ENCODE data around the gene NOL4L. TPM values are rescaled to one million over a fixed set of nuclear protein-coding genes. Genes with fewer than 3 reads are reported as not detected.

Gene NOL4L
- total RNA-seq: 10 to 100 TPM; 25.3 to 45.4 (median 34.9) TPM
- polyA plus RNA-seq: 1 to 10 TPM; 3.4 to 8.4 (median 4.2) TPM
- long read RNA-seq, donor 1, full-length matches to known transcripts: 1 of 29 reads
- long read RNA-seq, donor 1, partial matches to known transcripts: 22 of 29 reads
- long read RNA-seq, donor 1, other reads (novel, unspliced or antisense): 6 of 29 reads
- long read RNA-seq, donor 2, full-length matches to known transcripts: 5 of 5 reads
- long read RNA-seq, donor 2, partial matches to known transcripts: 0 of 5 reads
- long read RNA-seq, donor 2, other reads (novel, unspliced or antisense): 0 of 5 reads

DNA sequence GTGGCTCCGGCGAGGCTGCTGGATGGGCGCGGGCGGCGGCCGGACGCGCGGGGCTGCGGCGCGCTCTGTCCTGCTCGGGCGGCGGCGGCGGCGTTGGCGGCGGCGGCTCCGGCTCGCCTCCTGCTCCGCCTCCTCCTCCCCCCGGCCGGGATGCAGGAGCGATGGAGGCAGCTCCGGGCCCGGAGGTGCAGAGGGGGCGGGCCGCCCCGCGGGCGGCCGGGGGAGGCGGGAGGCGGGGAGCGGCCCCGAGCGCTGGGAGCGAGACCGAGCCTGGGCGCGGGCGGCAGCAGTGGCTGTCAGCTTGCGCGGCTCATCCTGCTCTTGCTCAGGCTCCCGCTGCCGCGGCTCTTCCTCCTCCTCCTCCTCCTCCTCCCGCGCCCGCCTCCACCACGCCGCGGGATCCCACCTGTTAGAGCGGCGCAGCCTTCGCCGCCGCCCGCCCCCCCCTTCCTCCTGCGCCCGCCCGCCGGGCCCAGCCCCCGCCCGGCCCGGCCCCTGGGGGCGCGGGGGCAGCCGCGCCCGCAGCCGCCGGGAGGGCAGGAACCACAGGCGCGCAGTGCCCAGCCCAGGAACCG lies at the start of gene NOL4L:
Gene NOL4L, minus strand, starts transcription at position 323 of the 575 bp plus-strand sequence. CDS start 443 bp downstream, outside the sequence.
- 0% methylated on average over 17 to 79 of the region's 80 CpGs for WGBS, 5 donors
- H3K27ac ChIP-seq: peak within 1 kb of the TSS; percentile 57 to 89 (median 78)
- H3K27me3 ChIP-seq (replicated peaks in 1 of 7): peaks cover 0 to 58% (median 6%) of the 10 kb centered on the region in 7 donors
- H3K36me3 ChIP-seq: no peaks in the 10 kb centered on the region
- intact Hi-C loops (cut with DNase I; ENCODE audit: low total_unique reads): loop anchor here (10.0 kb wide), 1 partner anchor 50 kb away; no protein-coding TSS in a partner anchor
- peak; percentile 85 for DNase-seq
- TF ChIP-seq POLR2A (IDR thresholded peaks at IDR 0.05) (no peak), POLR2AphosphoS5 (IDR thresholded peaks at IDR 0.05) (no peak)
- TF ChIP-seq, protein P1, sequence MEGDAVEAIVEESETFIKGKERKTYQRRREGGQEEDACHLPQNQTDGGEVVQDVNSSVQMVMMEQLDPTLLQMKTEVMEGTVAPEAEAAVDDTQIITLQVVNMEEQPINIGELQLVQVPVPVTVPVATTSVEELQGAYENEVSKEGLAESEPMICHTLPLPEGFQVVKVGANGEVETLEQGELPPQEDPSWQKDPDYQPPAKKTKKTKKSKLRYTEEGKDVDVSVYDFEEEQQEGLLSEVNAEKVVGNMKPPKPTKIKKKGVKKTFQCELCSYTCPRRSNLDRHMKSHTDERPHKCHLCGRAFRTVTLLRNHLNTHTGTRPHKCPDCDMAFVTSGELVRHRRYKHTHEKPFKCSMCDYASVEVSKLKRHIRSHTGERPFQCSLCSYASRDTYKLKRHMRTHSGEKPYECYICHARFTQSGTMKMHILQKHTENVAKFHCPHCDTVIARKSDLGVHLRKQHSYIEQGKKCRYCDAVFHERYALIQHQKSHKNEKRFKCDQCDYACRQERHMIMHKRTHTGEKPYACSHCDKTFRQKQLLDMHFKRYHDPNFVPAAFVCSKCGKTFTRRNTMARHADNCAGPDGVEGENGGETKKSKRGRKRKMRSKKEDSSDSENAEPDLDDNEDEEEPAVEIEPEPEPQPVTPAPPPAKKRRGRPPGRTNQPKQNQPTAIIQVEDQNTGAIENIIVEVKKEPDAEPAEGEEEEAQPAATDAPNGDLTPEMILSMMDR (IDR thresholded peaks at IDR 0.05 in 8 of 11, conservative IDR thresholded peaks at IDR 0.05 in 3 of 11): no peak
- H3K4me1 ChIP-seq: peaks cover 24 to 73% (median 46%) of the 10 kb centered on the region in 6 donors
- H3K9me3 ChIP-seq: no peaks in the 10 kb centered on the region
- peak within 1 kb of the TSS; percentile 69 to 94 (median 80) for H3K4me3 ChIP-seq

- Histone ChIP-seq H3K4me1 (peaks cover 0 to 38% (median 16%) of the 10 kb centered on the region in 6 donors), H3K36me3 (no peaks in the 10 kb centered on the region), H3K27ac (no peak overlapping the region), H3K9me3 (no peaks in the 10 kb centered on the region), H3K27me3 (replicated peaks in 1 of 7) (no peaks in the 10 kb centered on the region), H3K4me3 (no peak overlapping the region)
- WGBS, 5 donors: 83 to 91% (median 89%) methylated on average over 19 of the region's 19 CpGs
- TF ChIP-seq, protein P1 (IDR thresholded peaks at IDR 0.05 in 8 of 11, conservative IDR thresholded peaks at IDR 0.05 in 3 of 11): no peak
- TF ChIP-seq POLR2A (IDR thresholded peaks at IDR 0.05) (no peak), POLR2AphosphoS5 (IDR thresholded peaks at IDR 0.05) (no peak)
- no peak for DNase-seq
- intact Hi-C loops (cut with DNase I; ENCODE audit: low total_unique reads): no loop called here
These were observed 49.1 kb upstream of the NOL4L start for GRCh38 chr20:32634041-32634805.

DNA sequence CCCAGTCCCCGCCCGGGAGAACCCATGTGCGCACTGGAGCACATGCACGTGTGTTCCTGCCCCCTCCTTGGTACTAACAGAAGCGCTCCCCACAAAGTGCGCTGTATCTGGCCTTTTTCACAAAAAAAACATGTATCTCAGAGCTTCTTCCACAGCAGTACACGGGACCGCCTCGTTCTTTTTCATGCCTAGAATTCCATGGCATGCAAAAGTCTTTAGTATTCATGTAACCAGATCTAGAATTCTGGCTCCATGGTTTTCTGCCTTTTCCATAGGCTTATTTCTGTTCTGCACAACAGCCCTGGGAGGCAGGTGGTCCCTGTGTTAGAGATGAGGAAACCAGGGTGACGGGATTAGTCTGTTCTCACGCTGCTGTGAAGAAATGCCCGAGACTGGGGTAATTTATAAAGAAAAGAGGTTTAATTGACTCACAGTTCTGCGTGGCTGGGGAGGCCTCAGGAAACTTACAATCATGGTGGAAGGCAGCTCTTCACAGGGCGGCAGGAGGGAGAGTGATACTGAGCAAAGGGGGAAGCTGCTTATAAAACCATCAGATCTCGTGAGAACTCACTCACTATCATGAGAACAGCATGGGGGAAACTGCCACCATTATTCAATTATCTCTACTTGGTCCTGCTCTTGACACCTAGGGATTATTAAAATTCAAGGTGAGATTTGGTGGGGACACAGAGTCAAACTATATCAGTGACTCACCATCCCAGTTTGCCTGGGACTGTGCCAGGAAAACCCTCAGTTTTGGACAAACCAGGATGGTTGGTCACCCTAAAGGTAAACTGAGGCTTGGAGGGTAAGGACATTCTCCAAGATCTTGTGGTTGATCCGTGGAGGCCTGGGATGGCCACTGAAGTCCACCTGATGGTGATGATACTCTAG lies 47.6 kb upstream of the NOL4L start:
- TF ChIP-seq POLR2A (IDR thresholded peaks at IDR 0.05) (no peak), POLR2AphosphoS5 (IDR thresholded peaks at IDR 0.05) (no peak)
- TF ChIP-seq, protein P1 (IDR thresholded peaks at IDR 0.05 in 8 of 11, conservative IDR thresholded peaks at IDR 0.05 in 3 of 11): no peak
- Histone ChIP-seq H3K27me3 (replicated peaks in 1 of 7) (peaks cover 0 to 6% (median 0%) of the 10 kb centered on the region in 7 donors), H3K27ac (no peak overlapping the region), H3K4me1 (peaks cover 2 to 40% (median 18%) of the 10 kb centered on the region in 6 donors), H3K4me3 (no peak overlapping the region), H3K9me3 (no peaks in the 10 kb centered on the region), H3K36me3 (no peaks in the 10 kb centered on the region)
- WGBS, 5 donors: 84 to 91% (median 85%) methylated on average over 15 to 16 of the region's 16 CpGs
- no peak for DNase-seq
- intact Hi-C loops (cut with DNase I; ENCODE audit: low total_unique reads): no loop called here
